Esophagus muscularis mucosa (tissue), 4 donors: Measurements from ENCODE around the gene RIN1.

Source experiments
- CTCF ChIP-seq, 3 experiments: fragments of 200-600 bp in 2 of 3; fragments of 450-650 bp in 1 of 3; sonication (generic) in 2 of 3; IDR thresholded peaks; one replicate each; pipeline ENCODE4 v1.5.1; 2017 to 2019; ENCODE audit warnings: antibody characterized with exemption in 3 of 3, mild to moderate bottlenecking in 2 of 3, moderate library complexity in 1 of 3
- EP300 ChIP-seq: sonication (generic); formaldehyde crosslinking; IDR thresholded peaks from one replicate; pipeline ENCODE4 v1.6.1; 2017; ENCODE audit warnings: antibody characterized with exemption
- POLR2A ChIP-seq: fragments of 450-650 bp; IDR thresholded peaks from one replicate; pipeline ENCODE4 v1.6.1; 2017; ENCODE audit warnings: antibody characterized with exemption, moderate library complexity, mild to moderate bottlenecking, low read depth
- POLR2AphosphoS5 ChIP-seq, 2 donors: sonication (generic); formaldehyde crosslinking; IDR thresholded peaks; one replicate each; pipeline ENCODE4 v1.6.1; 2017; ENCODE audit warnings: antibody characterized with exemption in 2 of 2

GRCh38 chr11:66323684-66324083 is 12.6 kb downstream of the RIN1 start:
- TF ChIP-seq CTCF (IDR thresholded peaks at IDR 0.05) (no peak), POLR2A (no peak), POLR2AphosphoS5 (IDR thresholded peaks at IDR 0.05) (no peak), EP300 (no peak)
